ENCODE data around the gene SLC12A3. TPM values are rescaled to one million over a fixed set of nuclear protein-coding genes. Genes with fewer than 3 reads are reported as not detected.

Gene SLC12A3
- polyA plus RNA-seq, 3 donors, result 0.03 TPM; not detected in 2

DNA sequence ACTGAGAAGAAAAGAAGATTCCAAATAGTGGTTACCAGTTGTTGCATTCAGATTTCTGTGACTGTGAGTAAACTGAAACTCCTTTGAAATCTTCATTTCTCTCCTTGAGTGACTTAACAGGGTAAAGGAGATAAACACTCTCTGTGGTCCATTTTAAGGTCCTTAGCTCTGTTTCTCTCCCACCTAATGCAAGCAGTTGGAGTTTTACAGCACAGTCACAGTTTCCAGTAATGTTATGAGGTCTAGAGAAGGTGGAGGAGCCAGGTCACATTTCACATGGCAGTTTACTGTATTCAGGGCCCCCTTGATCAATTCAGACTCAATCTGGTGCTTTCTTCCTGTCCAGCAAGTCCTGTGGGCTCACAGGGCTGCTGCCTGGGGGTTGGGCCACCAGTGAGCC lies 32.2 kb upstream of the SLC12A3 start:
- peaks cover 82 to 89% of the 10 kb centered on the region in 2 donors for H3K36me3 Mint-ChIP-seq
- H3K4me1 Mint-ChIP-seq, result no peaks in the 10 kb centered on the region

DNA sequence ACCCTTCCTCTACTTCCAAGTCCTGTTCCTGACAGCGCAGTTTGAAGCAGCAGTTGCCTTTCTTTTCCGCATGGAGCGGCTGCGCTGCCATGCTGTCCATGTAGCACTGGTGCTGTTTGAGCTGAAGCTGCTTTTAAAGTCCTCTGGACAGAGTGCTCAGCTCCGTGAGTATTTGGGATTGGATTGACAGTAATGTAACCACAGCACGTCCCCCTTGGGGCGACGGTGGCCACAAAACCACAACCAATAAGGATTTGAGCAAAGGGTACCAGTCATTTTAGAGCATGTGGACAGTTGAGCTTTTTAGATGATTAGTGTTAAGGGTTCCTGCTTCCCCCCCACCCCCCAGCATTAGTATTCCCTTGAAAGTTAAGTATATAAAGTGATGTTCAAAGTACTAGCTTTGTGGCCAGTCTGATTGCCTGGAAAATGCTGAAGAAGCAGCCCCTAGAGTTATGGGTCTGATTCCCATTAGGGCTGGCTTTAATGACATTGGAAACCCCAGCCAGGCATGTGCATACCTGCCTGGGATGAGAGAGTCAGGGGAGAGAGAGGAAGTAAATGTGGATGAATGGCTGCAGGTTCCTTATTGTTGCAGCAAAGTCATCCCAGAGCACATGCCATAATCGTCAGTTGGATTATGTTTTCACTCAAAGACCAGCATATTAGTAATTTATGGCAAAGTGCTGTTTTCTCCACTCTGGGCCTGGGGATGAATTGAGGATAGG lies 31.6 kb upstream of the SLC12A3 start:
- no peaks in the 10 kb centered on the region for H3K27me3 Mint-ChIP-seq (ENCODE audit: low read depth in 3 of 3)
- no peak overlapping the region for H3K4me3 Mint-ChIP-seq
- DNase-seq, result no peak
- H3K9me3 Mint-ChIP-seq, result no peaks in the 10 kb centered on the region
- H3K9me3 ChIP-seq (replicated peaks in 1 of 2; ENCODE audit: control insufficient read depth in 1 of 2, insufficient read depth in 1 of 2, low read length in 2 of 2), result no peaks in the 10 kb centered on the region
- H3K36me3 ChIP-seq (replicated peaks in 1 of 2; ENCODE audit: control insufficient read depth in 1 of 2, insufficient read depth in 2 of 2, low read length in 2 of 2), result peaks cover 86 to 98% of the 10 kb centered on the region in 2 donors
- no peak overlapping the region for H3K27ac Mint-ChIP-seq
- H2AFZ ChIP-seq (ENCODE audit: insufficient read depth, low read depth, low read length, poor library complexity, severe bottlenecking), result no peak overlapping the region
- 100% methylated on average over 1 of the region's 9 CpGs for WGBS (ENCODE audit: insufficient coverage)
- intact Hi-C loops (cut with micrococcal nuclease), result no loop called here
- H3K4me3 ChIP-seq (replicated peaks in 1 of 3; ENCODE audit: low read depth in 2 of 3, low read length in 3 of 3), result no peak overlapping the region
- H3K36me3 Mint-ChIP-seq, result peaks cover 87 to 92% of the 10 kb centered on the region in 2 donors
- no peaks in the 10 kb centered on the region for H4K20me1 ChIP-seq (ENCODE audit: insufficient read depth, low read length)
- no peak overlapping the region for H3K9ac ChIP-seq (ENCODE audit: insufficient read depth, low read length, poor library complexity, severe bottlenecking)
- no peaks in the 10 kb centered on the region for H3K79me2 ChIP-seq (ENCODE audit: insufficient read depth, low read length)
- no peak overlapping the region for H3K27ac ChIP-seq (ENCODE audit: low read depth in 1 of 2, low read length in 2 of 2)
- H3K4me2 ChIP-seq (replicated peaks; ENCODE audit: extremely low read depth, low read length, poor library complexity, severe bottlenecking), result no peak overlapping the region
- TF ChIP-seq, protein P1, sequence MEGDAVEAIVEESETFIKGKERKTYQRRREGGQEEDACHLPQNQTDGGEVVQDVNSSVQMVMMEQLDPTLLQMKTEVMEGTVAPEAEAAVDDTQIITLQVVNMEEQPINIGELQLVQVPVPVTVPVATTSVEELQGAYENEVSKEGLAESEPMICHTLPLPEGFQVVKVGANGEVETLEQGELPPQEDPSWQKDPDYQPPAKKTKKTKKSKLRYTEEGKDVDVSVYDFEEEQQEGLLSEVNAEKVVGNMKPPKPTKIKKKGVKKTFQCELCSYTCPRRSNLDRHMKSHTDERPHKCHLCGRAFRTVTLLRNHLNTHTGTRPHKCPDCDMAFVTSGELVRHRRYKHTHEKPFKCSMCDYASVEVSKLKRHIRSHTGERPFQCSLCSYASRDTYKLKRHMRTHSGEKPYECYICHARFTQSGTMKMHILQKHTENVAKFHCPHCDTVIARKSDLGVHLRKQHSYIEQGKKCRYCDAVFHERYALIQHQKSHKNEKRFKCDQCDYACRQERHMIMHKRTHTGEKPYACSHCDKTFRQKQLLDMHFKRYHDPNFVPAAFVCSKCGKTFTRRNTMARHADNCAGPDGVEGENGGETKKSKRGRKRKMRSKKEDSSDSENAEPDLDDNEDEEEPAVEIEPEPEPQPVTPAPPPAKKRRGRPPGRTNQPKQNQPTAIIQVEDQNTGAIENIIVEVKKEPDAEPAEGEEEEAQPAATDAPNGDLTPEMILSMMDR (IDR thresholded peaks at IDR 0.05), result no peak
- no peaks in the 10 kb centered on the region for H3K4me1 ChIP-seq (ENCODE audit: control insufficient read depth in 1 of 2, insufficient read depth in 2 of 2, low read length in 2 of 2)
- no peaks in the 10 kb centered on the region for H3K27me3 ChIP-seq (ENCODE audit: control insufficient read depth in 2 of 2, insufficient read depth in 2 of 2, low read length in 2 of 2)
- no peaks in the 10 kb centered on the region for H3K4me1 Mint-ChIP-seq

More for the DNA sequence above, 32.2 kb upstream of the SLC12A3 start:
- H3K9ac ChIP-seq (ENCODE audit: insufficient read depth, low read length, poor library complexity, severe bottlenecking), result no peak overlapping the region
- no peaks in the 10 kb centered on the region for H4K20me1 ChIP-seq (ENCODE audit: insufficient read depth, low read length)
- no peak overlapping the region for H3K4me3 Mint-ChIP-seq
- H3K79me2 ChIP-seq (ENCODE audit: insufficient read depth, low read length), result no peaks in the 10 kb centered on the region
- no peak overlapping the region for H3K4me3 ChIP-seq (replicated peaks in 1 of 3; ENCODE audit: low read depth in 2 of 3, low read length in 3 of 3)
- DNase-seq, result no peak
- H3K27me3 ChIP-seq (ENCODE audit: control insufficient read depth in 2 of 2, insufficient read depth in 2 of 2, low read length in 2 of 2), result no peaks in the 10 kb centered on the region
- intact Hi-C loops (cut with micrococcal nuclease), result no loop called here
- TF ChIP-seq, protein P1 (IDR thresholded peaks at IDR 0.05), result no peak
- no peak overlapping the region for H3K4me2 ChIP-seq (replicated peaks; ENCODE audit: extremely low read depth, low read length, poor library complexity, severe bottlenecking)
- H3K9me3 ChIP-seq (replicated peaks in 1 of 2; ENCODE audit: control insufficient read depth in 1 of 2, insufficient read depth in 1 of 2, low read length in 2 of 2), result no peaks in the 10 kb centered on the region
- no peaks in the 10 kb centered on the region for H3K27me3 Mint-ChIP-seq (ENCODE audit: low read depth in 3 of 3)
- no peaks in the 10 kb centered on the region for H3K9me3 Mint-ChIP-seq
- no peaks in the 10 kb centered on the region for H3K4me1 ChIP-seq (ENCODE audit: control insufficient read depth in 1 of 2, insufficient read depth in 2 of 2, low read length in 2 of 2)
- H3K27ac Mint-ChIP-seq, result no peak overlapping the region
- no peak overlapping the region for H3K27ac ChIP-seq (ENCODE audit: low read depth in 1 of 2, low read length in 2 of 2)
- peaks cover 80 to 95% of the 10 kb centered on the region in 2 donors for H3K36me3 ChIP-seq (replicated peaks in 1 of 2; ENCODE audit: control insufficient read depth in 1 of 2, insufficient read depth in 2 of 2, low read length in 2 of 2)
- H2AFZ ChIP-seq (ENCODE audit: insufficient read depth, low read depth, low read length, poor library complexity, severe bottlenecking), result no peak overlapping the region

Measured in CD14-positive monocyte (primary cell).